Omental fat pad (tissue), 4 donors: ENCODE measurements around the gene PCMTD2. TPM values are rescaled to one million over a fixed set of nuclear protein-coding genes. Genes with fewer than 3 reads are reported as not detected.
"Not testable (repeated sequence)": the region's sequence is repeated elsewhere in the genome, so short reads cannot be mapped to it uniquely, and the experiment has no call there.

ENCODE experiments used
- ATAC-seq: fragments of 150-250 bp; one replicate; pipeline ENCODE4 v1.9.1; 2016; ENCODE audit warnings: mild to moderate bottlenecking, moderate library complexity; ENCODE audit not compliant: low FRiP score
- DNase-seq: peaks from one replicate; pipeline ENCODE4 v3.0.0-alpha.2; 2019; ENCODE audit warnings: low spot score
- CTCF ChIP-seq, 3 donors: fragments of 450-650 bp; IDR thresholded peaks; one replicate each; pipeline ENCODE4 v1.5.1; 2016 to 2017; ENCODE audit warnings: antibody characterized with exemption in 3 of 3, mild to moderate bottlenecking in 3 of 3, moderate library complexity in 2 of 3
- small RNA-seq: library from RNA; depleted of rRNA; stranded (forward); fragments of <200 nt; gene quantifications from one replicate; pipeline ENCODE3, GENCODE V24; 2016
- total RNA-seq, 4 donors: library from RNA; depleted of rRNA; stranded (reverse); fragments of >200 nt; gene quantifications; one replicate each; pipeline ENCODE4 v1.1.0, GENCODE V29; 2016

Gene PCMTD2
- total RNA-seq, 4 donors from 2014 or later, result 31.7 to 97.9 (median 70.7) TPM

- peak; percentile 54 for DNase-seq
- ATAC-seq, result peak; percentile 68
- peak in 2 of 3 donors; percentile 64 to 74 for TF ChIP-seq CTCF (IDR thresholded peaks at IDR 0.05)
Observed at GRCh38 chr20:64285579-64286446, 30.3 kb downstream of the PCMTD2 start.

- not testable (repeated sequence) for ATAC-seq, DNase-seq
Observed at GRCh38 chr20:64286447-64287263, 31.1 kb downstream of the PCMTD2 start.

- ATAC-seq, DNase-seq: not testable (repeated sequence)
Observed at GRCh38 chr20:64287264-64287590, 31.7 kb downstream of the PCMTD2 start.

GRCh38 chr20:64292167-64292566, 36.6 kb downstream of the PCMTD2 start:
- not testable (repeated sequence) for ATAC-seq, DNase-seq

- not testable (repeated sequence) for DNase-seq, ATAC-seq
Observed at GRCh38 chr20:64303086-64303485, 47.5 kb downstream of the PCMTD2 start.

GRCh38 chr20:64313761-64314160, 58.2 kb downstream of the PCMTD2 start:
- not testable (repeated sequence) for DNase-seq, ATAC-seq

- ATAC-seq, DNase-seq: not testable (repeated sequence)
Observed at GRCh38 chr20:64315381-64315780, 59.8 kb downstream of the PCMTD2 start.

GRCh38 chr20:64315884-64316283, 60.3 kb downstream of the PCMTD2 start:
- ATAC-seq, DNase-seq: not testable (repeated sequence)

- DNase-seq, result not testable (repeated sequence)
- peak; percentile 94 for ATAC-seq
Observed at GRCh38 chr20:64316415-64317083, 61.0 kb downstream of the PCMTD2 start.

- not testable (repeated sequence) for DNase-seq
- peak; percentile 21 for ATAC-seq
Observed at GRCh38 chr20:64317331-64317730, 61.8 kb downstream of the PCMTD2 start.

- not testable (repeated sequence) for ATAC-seq, DNase-seq
Observed at GRCh38 chr20:64318056-64318455, 62.5 kb downstream of the PCMTD2 start.

GRCh38 chr20:64322031-64322789, 66.7 kb downstream of the PCMTD2 start:
- ATAC-seq, DNase-seq: not testable (repeated sequence)

Small RNA genes within 50 kb of the gene (small RNA-seq; reads per million reads assigned to genes)
- not detected for gene AL137028.2

Other genes starting within 250 kb of the PCMTD2 start
- gene C20orf204, start 219.6 kb upstream of the PCMTD2 start, total RNA-seq, result 1 to 10 TPM in 1 of 4 donors, under 1 TPM in 3; 0.37 to 6.5 (median 0.68) TPM
- 10 to 100 TPM in 1 of 4 donors, 1 to 10 TPM in 3; 2.9 to 16.7 (median 7.7) TPM for gene SOX18, start 206.1 kb upstream of the PCMTD2 start, total RNA-seq
- gene TCEA2, start 192.6 kb upstream of the PCMTD2 start, total RNA-seq, result 10 to 100 TPM; 20.5 to 34.8 (median 23.4) TPM
- 10 to 100 TPM; 14.0 to 45.1 (median 29.3) TPM for gene RGS19, start 176.2 kb upstream of the PCMTD2 start, total RNA-seq
- 1 to 10 TPM in 3 of 4 donors, under 1 TPM in 1; 0.96 to 4.4 (median 1.4) TPM for gene OPRL1, start 175.7 kb upstream of the PCMTD2 start, total RNA-seq
- gene LKAAEAR1, start 171.3 kb upstream of the PCMTD2 start, total RNA-seq, result under 1 TPM in 1 of 4 donors, not detected in 3; 0.65 TPM
- gene NPBWR2, start 148.2 kb upstream of the PCMTD2 start, total RNA-seq, result not detected
- gene MYT1, start 91.3 kb upstream of the PCMTD2 start, total RNA-seq, result not detected